ENCODE results near the gene CYP51A1.

GRCh38 chr7:92110857-92111256, 23.4 kb downstream of the CYP51A1 start:
- TF ChIP-seq POLR2A (IDR thresholded peaks at IDR 0.05) (no peak), CTCF (IDR thresholded peaks at IDR 0.05) (no peak), EP300 (IDR thresholded peaks at IDR 0.05) (no peak)

All from tibial nerve (tissue), 4 donors.